HG02623 (cell line): ENCODE data around the gene WSCD2.

Source experiments
- ATAC-seq: cut with Tn5 transposase; IDR thresholded peaks from one replicate; pipeline ENCODE4 v1.9.1; 2021; ENCODE audit warnings: moderate library complexity; ENCODE audit not compliant: unreplicated experiment

The WSCD2 gene

DNA sequence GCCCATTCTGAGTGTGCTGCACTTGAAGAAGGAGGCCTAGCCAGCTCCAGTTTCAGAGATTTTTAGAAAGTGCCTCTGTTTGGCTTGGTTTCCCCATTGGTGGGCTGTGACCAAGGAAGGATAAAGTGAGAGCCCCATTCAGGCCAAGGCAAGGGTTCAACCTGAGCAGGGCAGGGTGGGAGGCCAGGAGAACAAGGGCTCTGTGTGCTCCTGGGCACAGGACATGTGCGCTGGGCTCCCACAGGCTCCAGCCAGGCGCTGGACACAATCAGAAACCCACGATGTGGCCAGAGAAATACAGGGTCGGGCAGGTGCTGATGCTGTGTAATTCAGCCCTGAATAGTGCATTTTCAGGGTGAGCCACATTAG lies 23.1 kb downstream of the WSCD2 start:
- ATAC-seq = no peak

DNA sequence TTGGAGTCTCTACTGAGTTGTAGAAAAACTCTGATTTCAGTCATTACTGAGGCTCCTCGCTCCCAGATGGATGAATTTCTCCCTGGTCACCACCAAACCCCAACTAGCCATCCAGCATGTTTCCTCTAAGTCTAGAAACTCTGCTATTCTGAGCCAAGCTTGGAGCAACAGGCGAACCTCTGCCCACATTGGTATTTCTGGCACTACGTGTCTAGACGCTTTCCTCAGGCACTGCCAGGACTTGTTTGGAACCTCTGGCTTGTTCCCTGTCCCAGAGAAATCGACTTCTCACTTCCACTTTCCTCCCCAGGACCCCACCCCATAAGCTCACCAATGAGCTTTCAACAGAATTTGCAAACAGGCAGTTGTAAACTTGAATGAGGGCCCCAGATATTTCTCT lies 27.6 kb downstream of the WSCD2 start:
- no peak for ATAC-seq

DNA sequence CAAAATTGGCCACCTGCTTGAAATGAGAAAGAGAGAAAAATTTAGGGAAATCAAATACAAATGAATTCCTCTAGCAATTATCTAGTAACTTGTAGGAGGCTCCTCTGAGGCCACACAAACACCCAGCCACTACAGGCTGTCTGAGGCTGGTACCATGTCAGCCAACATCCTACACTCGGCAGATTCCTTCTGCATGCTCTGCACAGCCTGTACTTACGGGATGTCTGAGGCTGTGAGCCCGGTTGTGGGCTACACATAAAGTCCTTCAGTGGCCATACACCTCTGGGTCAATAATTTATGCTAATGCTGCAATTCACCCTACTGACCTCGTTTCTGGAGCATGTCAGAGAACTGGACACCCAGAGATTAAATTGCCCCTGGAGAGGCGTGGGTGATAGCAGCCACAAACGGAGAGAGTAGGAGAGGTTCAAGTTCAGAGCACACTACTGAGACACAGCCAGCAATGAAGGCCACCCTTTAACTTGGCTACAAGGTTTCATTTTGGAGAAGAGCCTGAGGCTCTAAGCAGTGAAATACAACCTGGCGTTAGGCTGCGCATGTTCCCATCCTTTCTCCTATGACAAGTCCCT lies 28.9 kb downstream of the WSCD2 start:
- ATAC-seq = no peak

DNA sequence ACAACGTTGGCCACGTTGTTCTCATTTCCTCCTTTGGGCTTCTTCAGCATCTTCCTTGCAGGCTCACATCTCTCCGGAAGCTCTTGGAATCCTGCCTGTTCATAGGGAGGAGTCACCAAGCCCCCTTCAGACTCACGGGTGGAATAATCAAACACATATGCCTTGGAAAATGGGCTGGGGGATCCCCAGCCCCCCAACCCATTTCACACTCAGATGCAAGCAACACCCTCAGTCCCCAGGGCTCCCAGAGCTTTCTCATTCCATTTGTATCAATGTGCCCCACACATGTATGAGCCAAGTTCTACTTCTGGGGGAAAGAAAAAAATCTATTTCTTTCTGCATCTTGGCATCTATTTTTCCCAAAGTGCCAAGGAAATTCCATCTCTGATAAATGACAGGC lies 33.1 kb downstream of the WSCD2 start:
- ATAC-seq = no peak

DNA sequence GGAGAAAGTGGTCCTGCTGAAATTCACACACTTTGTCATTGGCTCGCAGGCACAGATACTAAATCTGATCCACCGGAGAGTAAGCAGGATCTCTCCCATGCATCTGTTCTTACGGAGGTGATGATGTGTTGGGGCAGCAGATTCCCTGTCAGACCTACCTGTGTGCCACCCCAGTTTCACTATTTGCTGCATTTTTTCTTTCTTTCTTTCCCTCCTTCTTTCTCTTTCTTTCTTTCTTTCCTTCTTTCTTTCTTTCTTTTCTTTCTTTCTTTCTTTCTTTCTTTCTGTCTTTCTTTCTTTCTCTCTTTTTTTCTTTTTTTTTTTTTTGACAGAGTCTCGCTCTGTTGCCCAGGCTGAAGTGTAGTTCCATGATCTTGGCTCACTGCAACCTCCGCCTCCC lies 37.4 kb downstream of the WSCD2 start:
- ATAC-seq = no peak

DNA sequence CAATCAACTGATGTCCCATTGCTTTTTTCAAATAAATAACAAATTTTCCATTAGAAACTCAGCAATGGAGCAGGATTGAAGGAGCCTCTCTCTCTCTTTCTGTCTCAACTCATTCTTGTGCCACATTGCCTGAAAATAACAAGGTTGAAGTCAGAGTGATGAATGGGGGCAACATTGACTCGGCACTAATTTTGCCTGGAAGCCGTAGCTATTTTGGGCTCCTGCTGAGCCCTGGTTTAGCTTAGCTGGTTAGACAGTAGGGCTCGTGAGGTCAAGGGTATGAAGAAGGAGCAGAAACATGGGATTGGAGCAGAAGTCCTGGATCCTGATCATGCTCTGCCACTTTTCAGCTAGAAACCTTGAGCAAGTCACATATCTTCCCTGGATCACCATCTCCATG lies 38.9 kb downstream of the WSCD2 start:
- no peak for ATAC-seq

DNA sequence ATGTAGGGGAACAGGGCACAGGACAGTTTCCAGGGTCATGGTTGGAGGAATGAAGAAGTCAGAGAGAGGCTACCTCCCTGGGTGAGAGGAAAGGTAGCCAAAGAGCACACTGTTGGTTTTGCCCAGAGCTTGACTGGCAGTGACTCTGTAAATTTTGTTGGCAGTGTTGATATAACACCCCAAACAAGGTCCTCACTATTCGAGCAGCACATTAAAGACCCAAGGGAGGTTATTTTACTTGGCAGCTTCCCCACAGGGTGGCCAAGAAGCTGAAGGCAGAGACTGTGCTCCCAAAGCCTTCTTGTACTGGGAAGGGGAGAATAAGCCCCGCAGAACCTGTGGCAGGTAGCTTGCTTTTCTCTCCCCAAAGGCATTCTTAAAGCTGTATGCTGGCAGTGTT lies 40.6 kb downstream of the WSCD2 start:
- ATAC-seq = no peak

DNA sequence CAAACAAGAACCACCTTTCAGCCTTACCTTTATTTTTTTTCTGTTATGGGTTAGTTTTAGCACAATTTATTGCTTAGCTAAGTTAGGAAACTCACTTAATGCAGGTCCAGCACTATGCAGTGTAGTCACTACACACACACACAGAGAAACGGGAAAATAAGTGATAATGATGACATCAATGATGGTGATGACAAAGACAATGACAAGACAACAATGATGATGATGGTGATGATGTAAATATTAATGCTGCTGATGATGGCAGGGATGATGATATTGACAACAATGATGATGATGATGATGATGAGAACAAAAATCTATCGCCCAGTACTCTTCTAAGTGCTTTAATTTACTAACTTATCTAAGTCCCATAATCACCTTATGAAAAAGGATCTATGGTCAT lies 41.1 kb downstream of the WSCD2 start:
- no peak for ATAC-seq

DNA sequence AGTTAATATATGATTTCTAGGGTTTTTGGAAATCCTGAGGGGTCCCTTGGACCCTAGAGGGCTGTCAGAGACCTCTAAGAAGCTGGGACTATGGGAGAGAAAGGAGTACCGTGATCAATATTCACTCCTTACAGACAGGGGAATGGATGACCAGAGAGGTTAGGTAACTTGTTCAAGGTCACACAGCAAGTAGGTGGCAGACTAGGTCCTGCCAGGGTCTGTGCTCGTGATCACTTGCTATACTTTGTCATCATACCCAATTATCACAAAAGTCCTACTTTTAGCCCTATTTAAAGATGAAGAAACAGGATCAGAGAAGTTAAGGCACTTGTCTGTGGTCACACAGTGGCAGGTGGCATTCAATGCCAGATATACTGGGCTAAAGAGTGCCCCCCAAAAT lies 42.9 kb downstream of the WSCD2 start:
- no peak for ATAC-seq

DNA sequence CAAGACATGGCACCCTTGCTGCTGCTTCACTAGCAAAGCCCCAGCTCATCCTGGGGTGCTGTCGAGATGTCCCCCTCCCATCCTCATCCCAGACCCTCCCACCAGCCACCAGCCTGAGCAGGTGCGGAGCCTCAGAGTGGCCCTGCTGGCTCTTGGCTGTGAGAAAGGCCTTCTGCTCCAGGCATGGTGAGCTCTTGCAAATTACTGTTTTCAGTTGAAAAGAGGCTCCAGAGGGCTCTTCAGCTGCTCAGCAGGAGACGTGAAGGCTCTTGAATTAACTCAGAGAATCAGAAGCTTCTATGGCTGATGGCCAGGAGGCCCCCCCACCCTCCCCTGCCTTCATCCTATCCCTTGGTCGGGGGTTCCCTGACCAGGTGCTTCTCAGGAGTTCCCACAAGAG lies 44.1 kb downstream of the WSCD2 start:
- no peak for ATAC-seq

DNA sequence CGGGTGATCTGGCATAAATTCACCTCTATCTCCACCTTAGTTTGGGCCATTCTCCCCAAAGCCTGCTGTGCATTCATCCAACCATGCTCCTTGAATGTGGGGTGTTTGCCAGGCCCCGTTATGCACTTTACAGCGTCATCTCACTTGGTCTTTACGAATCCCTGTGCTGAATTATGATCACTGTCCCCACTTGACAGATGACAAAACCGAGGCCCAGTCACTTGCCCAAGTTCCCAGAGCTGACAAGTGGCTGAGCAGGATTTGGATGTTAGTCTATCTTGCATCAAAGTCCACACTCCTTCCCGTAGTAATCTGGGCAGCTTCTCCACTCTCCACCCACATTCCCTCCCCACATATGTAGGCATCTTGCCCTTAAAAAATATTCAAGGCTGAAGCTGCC lies 44.8 kb downstream of the WSCD2 start:
- ATAC-seq = no peak

DNA sequence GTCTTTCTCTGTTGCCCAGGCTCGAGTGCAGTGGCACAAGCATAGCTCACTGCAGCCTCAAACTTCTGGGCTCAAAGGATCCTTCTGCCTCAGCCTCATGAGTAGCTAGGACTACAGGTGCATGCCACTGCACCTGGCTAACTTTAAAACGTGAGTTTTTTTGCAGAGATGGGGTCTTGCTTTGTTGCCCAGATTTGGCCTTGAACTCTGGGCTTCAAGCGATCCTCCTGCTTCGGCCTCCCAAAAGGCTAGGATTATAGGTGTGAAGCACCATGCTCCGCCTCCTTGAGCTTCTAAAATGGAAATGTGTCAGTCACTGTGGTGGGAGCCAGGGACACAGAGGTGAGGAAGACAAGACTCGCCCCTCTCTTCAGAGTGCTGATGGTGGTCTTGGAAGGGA lies 45.6 kb downstream of the WSCD2 start:
- no peak for ATAC-seq

DNA sequence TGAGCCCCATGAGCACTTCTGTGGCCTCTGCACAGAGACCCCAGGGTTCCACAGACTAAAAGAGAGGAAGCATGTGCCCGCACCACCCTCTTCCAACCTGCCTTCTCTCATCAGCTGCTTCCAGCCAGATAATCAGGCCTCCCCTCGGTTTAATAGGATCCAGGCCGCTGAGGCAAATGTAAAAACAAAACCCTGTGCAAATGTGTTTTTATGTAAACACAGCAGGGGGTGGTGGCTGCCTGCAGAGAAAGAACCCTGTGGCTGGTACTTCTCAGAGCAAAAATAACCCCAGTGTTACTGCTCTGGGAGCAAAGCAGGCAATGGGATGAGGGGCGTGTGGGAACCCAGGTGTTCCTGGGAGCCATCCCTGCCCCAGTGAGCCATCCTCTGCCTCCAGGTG lies 46.2 kb downstream of the WSCD2 start:
- no peak for ATAC-seq

DNA sequence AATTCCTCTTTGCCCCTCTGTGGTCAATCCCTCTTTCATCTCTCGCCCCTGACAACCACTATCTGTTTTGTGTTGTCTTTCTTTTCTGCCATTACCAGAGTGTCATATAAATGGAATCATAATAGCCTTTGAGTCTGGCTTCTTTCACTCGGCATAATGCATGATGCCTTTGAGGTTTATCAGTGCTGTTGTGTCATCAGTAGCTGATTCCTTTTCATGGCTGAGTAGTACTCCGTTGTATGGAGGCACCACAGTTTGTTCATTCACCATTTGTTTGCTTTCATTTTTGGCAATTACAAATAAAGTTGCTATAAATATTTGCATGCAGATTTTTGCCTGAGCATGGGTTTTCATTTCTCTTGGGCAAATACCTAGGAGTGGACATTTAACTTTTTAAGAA lies 47.2 kb downstream of the WSCD2 start:
- no peak for ATAC-seq

DNA sequence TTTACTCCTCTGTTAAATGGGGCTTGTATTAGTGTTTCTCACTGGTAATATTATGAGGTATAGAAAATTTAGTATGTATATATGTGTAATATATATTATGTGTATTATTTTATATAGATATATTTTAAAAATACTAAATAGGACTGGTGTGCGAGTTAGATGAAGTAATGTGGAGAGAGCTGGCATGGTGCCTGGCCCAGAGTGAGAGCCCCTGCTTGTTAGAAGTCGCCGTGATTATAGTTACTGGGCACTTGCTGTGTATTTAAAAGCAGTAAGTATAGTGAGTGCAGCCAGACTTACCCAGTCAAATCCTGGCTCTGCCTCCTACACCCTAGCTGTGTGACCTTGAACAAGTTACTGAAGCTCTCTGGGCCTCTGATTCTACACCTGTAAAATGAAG lies 48.0 kb downstream of the WSCD2 start:
- no peak for ATAC-seq

DNA sequence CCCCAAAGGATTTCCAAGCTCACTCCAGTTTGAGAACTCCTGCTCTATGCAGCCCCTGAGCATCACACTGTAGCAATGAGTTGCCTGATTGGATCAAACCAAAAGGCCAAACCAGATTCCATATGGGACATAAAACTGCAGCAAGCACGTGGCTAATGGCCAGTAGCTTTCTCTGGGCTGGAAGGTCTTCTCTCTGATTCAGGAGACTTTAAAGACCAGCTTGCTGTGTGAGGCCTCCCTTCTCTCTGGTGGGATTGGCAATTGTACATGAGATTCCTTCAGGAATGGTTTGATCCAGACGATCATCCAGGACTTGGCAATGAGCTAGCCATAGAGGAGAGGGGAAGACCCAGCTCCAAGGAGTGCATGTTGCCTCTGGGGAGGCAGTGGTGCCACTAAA lies 50.2 kb downstream of the WSCD2 start:
- ATAC-seq = no peak

DNA sequence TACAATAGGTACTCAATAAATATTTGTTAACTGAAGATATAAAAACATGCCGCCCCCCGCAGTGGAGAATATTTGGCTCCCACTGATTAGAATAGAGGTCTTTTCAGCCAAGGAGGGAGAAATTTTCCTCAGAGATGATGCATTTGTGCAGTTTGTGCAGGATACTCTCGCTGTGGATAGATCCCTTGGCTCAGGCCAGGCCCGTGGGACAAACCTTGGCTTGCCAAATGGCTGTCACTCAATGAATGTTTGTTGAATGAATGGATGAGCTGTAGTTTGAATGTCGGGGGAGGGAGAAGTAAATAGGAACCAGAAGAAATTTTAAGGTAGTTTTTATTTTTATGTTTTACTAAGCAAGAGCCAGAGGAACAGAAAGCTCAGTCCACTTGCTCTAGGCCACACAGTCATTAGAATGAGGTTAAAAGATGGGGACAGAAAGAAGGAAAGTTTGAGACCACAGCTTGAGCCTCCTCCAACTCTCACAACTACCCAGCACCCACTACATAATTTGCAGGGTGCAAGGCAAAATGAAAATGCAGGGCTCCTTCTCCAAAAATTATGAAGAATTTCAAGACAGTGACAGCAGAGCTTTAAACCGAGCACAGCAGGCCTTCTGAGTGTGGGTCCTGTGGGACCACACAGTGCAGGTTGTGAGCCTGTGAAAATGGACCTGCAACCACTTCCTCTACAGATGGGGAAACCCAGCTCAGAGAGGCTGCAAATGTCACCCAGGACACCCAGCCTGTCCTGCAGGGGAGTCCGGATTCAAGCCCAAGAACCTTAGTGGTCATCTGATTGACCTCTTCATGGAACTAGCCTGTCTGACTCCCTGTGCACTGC lies 51.4 kb downstream of the WSCD2 start:
- ATAC-seq = no peak

DNA sequence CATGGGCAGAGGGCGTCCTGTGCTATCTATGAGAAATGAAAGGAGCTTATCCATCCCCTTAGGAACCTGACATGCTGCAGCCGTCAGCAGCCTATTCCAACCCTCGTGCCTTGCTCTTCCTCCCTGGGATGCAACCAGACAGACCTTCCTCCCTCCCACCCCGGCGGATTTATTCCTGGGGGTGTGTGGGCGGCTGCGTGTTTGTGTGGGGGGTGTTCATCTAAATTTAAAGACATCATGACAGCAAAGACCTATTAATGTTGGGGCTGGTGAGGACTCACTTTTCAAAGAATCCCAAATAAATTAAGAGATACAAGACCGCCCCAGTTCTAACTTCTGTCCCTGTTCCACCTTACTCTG lies 52.0 kb downstream of the WSCD2 start:
- ATAC-seq = no peak

DNA sequence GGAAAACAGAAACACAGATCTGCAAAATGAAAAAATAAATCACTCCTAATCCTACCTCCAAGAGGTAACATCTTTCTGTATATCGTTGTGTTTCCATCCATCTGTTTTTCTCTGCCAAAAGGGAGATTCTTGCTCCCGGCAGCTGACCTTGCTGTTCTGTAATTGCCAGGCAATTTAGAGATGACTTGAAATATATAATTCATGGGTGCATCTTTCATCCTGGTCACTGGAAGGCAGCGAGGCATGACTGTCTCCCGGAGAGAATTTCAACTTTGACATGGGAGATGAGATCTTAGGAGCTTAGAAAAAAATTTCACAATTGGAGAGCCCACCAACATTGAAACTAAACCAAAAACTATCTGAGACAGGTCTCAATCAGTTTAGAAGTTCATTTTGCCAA lies 53.0 kb downstream of the WSCD2 start:
- no peak for ATAC-seq

DNA sequence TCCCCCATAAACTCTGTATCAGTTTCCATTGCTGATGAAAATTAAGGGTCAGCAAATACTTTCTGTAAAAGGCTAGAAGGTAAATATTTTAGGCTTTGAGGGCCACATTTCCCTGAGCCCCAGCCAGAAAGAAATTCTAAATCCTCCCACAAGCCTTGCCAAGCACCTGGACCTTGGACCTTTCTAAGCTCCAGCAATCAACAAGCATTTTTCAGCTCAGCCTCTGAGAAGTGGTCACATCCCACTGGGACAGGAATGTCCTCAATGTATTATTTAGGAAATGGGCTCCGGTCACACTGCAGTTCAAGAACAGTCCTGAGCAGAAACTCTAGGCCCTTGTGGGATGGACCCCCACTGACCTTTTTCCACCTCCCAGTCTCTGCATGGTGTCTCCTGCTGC lies 55.9 kb downstream of the WSCD2 start:
- no peak for ATAC-seq

DNA sequence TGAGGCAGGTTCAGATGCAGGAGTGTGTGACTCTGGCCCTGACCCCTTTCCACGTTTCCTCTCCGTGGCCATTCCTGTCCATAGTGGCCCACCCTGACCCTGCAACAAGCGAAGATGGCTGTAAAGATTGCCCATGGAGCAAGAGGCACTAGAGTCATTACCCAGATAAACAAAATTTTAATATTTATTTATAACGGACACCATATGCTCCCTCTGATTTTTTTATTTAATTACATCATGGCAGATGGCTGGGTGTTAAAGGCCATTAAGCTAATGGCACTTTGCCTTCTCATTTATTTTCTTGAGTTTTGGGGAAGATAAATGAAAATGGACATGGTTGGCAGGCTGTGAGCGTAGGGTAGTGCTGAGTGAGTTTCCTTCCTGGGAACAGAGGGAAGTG lies 58.7 kb downstream of the WSCD2 start:
- ATAC-seq = no peak

DNA sequence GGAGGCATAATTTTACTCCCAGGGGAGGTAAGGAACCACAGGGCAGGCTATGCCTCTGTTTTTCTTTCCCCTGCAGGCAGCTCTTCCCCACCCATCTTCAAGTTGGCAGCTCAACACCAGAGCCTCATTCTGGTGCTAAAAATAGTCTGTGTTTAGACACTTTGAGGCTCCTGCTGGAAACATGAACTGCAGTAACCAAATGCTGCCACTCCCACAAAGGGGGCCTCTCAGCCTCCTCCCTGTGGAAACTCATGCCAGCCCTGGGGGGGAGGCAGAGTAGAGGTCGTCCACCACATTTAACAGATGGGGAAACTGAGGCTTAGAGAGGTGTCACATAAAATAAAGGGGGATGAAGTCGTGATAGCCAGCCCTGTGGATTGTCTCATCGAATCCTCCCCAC lies 61.4 kb downstream of the WSCD2 start:
- ATAC-seq = no peak

DNA sequence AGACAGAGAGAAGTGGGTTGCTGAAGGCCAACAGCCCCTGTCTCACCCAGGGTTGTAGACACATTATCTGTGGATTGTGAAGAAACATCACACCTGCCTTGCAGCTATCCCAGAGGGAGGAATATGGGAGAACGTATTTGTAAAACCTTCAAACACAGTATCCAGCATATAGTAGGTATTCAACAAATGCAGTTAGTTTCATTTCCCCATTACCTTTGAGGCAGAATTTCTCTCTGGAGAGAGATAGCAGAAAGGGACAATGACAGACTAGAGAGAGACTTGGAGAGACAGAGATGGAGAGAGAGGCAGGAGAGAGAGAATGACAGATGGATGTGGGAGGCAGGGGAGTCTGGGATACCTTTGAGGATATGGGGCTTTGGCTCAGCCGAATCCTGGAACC lies 62.0 kb downstream of the WSCD2 start:
- no peak for ATAC-seq
